Stimulated activated CD4-positive, alpha-beta T cell treated with anti-CD3 and anti-CD28 coated beads, Interleukin-12 subunit alpha, Interleukin-12 subunit beta, amount 100 ng/mL, for 4 hours (primary cell): Measurements from ENCODE around the gene OPRPN.

Source experiments
- DNase-seq: peaks from one replicate; pipeline ENCODE4 v3.0.0-alpha.2; 2020

OPRPN gene, protein sequence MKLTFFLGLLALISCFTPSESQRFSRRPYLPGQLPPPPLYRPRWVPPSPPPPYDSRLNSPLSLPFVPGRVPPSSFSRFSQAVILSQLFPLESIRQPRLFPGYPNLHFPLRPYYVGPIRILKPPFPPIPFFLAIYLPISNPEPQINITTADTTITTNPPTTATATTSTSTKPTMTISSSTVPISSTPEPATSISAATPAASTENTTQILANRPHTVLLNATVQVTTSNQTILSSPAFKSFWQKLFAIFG

DNA sequence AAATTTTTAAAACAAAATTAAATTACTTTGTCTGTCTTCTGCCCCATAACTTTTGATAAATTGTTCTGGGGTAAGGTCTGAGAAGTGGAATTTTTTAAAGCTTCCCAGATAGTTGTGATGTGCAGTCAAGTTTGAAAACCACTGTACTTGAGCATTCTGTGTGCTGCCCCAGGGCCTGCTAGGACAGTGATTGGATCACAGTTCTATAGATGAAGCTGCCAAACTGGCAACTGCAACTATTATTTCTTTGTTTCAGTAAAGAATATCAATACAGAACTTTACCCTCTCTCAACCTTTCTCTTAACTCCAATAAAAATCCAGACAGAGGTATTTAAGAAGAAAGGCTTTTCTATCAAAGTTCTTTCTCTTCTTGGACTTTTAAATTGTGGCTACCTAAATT, at the start of gene OPRPN:
OPRPN (plus strand) TSS at position 361 of the 400 bp plus-strand sequence. CDS start 1,346 bp downstream, outside the sequence.
- DNase-seq = no peak

DNA sequence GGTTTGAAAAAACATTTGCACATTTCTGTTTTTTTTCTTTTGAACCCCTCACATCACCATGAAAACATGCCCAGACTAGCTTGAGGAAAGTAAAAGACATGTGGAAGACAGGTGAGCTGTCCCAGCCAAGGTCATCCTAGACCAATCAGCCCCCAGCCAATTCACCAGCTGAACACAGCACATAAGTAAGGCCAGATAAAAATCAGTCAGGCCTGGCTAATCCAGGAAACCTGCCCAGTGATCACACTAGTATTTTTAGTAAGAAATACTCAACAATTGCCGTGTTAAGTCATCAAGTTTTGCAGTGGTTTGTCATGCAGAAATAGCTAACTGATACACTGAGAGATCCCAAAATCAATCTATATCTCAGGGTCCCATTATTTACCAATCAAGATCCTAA, 41.6 kb upstream of the OPRPN start:
- DNase-seq = no peak

DNA sequence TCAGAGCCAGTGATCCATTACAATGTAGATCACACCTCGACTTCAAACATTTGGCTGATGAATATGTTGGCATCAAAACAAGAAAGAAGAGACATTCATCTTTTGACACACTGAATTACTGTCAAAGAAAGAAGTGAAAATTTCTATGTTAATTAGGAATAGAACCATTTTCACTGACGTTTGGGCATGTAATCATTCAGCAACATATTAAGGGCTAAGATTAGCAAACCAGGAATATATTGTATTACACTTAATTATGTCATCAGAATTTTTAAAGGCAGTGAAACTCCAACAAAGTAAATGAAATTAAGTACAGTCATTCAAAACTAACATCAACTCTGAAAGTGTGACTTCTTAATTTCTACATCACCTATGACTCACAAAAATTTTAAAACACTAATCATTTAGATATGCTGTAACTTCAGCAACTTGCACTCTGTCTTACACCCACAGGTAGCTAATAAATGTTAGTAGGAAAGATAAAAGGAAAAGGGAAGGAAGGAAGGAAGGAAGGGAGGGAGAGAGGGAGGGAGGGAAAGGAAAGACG, 38.6 kb upstream of the OPRPN start:
- no peak for DNase-seq

DNA sequence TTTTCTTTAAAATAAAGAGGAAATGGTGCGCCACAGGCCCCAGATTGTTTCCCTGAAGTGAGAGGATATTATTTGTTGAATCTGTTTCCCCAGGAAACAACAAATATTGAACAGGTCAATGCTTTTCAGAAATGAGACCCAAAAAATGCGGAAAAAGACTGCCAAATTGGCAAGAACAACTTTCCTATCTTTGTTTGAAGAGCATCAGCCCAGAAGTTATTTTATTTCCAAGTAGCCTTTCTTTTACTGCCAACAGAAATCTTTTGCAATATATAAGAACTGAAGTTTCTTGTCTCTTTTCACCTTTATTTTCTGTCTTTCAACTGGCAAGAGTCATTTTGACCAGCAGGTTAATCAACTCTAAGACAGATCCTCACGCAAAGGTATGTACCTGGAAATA, 37.3 kb upstream of the OPRPN start, which contains the start of gene SMR3A:
SMR3A (plus strand) TSS at position 301 of the 400 bp plus-strand sequence. CDS start 1,356 bp downstream, outside the sequence.
- no peak for DNase-seq

DNA sequence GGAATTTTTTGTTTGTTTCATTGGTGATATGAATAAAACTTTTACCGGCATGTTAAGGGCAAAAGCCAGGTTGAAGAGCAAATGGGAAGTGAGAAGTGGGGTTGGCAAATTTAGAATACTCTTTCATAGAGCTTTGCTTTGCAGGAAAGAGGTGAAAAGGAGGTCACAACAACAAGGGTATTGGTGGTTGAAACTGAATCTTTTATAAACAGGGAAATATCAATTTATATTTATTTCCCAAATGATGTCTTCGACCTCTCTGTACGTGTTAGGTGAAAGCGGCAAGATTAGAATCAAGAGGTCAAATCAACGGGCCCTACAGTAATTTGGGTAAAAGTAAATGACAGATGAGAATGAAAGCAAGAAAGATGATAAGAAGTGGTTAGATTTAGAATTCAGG, 33.7 kb upstream of the OPRPN start:
- DNase-seq = no peak

DNA sequence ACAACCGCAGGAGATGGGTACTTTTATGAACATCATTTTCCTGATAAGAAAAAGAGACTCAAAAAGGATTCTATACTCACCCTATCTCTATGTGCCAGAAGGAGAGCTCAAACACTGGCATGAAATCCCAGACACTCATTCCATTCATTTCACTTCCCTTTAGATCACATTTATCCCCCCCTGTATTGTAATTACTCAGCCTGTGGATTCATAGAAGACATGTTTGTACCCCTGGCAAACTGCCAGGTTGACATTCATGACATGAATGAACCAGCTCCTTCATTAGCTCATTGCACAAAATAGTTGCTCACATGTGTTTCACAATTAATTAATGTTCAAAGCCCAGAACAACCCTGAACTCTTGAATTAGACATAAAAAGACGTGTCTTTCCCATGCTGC, 32.3 kb upstream of the OPRPN start:
- no peak for DNase-seq

DNA sequence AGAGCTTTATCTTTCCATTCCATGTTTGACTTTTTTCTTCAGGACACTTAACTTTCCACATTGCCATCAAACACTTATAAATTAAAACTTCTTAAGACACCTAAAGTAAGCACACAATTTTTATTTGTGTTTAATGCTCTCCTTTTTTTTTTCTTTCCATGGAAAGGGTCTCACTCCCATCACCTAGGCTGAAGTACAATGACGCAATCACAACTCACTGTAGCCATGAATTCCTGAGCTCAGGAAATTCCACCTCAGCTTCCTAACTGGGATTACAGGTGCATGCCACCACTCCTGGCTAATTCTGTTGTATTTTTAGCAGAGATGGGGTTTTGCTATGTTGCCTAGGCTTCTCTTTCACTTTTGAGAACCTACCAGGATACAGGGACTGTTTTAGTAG, 29.9 kb upstream of the OPRPN start:
- DNase-seq = no peak

DNA sequence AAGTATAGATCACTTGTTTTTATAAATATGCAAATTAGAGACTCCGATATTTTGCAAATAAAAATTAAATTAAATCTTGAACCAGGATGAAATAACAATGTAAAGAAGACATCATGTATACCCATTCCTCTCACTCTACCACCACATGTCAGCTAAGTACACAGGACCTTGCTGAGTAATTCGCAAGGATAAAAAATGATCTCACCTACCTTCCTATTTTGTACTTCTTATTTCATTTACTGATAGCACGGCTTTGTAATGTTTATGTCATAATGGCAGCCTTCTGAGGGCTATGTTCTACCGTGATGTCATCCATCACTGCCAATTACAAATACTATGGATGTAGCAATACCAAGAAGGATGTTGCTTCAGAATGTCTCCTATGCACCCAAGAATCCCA, 25.8 kb upstream of the OPRPN start:
- no peak for DNase-seq

DNA sequence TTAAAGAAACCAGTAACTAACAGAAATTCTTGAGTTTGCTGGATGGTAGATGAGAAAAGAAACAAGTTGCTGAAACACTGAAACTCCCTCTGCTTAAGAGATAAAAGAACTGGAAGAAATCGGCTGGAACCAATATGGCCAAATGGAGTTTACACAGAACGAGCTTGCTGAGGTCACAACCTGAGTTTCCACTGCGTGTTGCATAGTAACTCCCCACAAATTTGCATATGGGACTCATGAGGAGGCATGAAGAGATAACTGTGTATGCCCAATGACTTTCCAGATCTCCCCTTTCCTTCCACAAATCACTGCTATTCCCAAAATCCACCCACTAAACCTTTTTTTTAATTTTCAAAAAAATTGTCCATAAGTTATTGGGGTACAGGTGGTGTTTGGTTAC, 25.0 kb upstream of the OPRPN start:
- no peak for DNase-seq

DNA sequence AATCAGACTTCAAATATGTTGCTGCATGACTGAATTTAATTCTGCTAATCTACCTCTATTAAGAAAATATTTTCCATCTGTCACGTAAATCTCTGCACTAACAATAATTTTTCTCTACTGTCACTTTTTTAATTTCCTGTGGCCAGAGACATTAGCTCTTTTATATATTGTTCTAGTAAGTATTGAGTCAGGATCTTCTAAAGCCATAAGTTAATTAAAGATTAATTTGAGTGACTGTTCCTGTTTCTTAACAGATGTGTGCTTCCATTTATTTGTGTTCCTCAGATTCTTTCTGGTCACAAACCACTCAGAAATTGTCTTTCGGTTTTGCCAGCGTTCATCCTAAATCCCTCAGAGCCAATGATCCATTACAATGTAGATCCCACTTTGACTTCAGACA, 17.2 kb upstream of the OPRPN start:
- no peak for DNase-seq

DNA sequence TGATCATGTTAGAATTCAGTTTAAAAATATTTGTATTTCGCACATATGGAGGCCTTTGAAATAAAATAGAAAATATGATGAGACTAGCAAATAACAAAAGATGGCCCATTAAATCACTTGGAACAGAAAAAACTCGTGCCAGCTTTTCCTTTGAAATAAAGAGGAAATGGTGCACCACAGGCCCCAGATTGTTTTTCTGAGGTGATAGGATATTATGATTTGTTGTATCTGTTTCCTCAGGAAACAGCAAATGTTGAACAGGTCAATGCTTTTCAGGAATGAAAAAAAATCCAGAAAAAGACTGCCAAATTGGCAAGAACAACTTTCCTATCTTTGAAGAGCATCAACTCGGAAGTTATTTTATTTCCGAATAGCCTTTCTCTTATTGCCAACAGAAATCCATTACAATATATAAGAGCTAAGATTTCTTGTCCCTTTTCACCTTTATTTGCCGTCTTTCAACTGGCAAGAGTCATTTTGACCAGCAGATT, 15.0 kb upstream of the OPRPN start, which contains the start of gene SMR3B:
SMR3B (plus strand) TSS at position 441 of the 491 bp plus-strand sequence. CDS start 1,380 bp downstream, outside the sequence.
- no peak for DNase-seq

DNA sequence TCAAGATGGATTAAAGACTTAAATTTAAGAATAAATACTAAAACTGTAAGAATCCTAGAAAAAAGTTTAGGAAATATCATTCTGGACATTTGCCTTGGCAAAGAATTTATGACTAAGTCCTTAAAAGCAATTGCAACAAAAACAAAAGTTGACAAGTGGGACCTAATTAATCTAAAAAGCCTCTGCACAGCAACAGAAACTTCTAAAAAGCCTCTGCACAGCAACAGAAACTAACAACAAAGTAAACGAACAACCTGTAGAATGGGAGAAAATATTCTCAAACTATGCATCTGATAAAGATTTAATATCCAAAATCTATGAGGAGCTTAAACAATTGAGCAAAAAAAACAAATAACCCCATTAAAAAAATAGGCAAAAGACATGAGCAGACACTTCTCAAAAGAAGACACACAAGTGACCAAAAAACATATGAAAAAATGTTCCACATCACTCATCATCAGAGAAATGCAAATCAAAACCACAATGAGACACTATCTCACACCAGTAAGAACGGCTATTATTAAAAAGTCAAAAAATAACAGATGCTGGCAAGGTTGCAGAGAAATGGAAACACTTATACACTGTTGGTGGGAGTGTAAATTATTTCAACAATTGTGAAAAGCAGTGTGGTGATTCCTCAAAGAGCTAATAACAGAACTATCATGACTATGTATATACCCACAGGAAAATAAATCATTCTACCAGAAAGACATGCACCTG, 5.5 kb upstream of the OPRPN start:
- no peak for DNase-seq

DNA sequence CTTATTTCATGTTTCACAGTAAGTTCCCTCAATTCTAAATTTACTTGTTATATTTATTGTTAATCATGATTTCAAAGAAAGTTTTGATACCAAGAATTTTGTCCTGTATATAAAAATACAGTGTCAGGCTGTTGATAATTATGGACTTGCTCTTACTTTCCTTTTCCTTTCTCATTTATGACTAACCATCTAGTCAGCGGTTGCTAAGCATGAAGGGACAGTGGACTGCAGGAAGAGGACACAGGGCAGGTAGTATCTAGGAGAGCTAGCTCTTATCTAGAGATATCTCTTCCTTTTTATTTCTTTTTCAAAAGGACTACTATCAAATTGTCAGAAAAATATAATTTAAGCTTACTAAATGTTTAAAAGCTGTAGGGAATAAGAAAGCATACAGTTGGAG, 1.6 kb downstream of the OPRPN start:
- DNase-seq = no peak

DNA sequence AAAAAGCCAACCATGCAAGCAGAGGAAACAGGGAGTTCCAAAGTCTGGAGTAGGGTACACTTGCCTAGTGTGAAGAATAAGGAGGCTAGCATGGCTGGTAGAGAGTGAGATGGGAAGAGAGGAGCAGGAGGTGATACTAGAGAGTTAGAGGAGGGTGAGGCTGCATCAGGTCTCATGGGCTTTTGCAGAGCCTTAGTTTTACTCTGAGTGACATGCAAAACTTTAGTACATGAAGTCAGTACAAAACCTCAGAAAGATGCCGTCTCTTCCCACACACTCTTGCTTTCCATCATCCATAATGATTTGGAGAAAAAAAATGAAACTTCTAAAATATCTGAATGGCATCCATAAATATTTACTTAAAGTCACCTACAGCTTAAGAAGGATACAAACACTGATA, 5.0 kb downstream of the OPRPN start:
- no peak for DNase-seq

DNA sequence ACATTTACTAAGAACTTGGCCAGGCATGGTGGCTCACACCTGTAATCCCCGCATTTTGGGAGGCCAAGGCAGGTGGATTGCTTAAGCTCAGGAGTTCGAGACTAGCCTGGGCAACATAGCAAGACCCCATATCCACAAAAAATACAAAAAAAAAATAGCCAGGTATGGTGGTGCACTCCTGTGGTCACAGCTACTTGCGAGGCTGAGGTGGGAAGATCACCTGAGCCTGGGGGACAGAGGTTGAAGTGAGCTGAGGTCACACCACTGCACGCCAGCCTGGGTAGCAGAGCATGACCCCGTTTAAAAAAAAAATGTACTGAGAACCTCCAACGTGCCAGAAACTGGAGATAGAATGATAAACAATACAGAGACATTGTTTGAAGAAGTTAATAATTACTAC, 8.0 kb downstream of the OPRPN start:
- no peak for DNase-seq

DNA sequence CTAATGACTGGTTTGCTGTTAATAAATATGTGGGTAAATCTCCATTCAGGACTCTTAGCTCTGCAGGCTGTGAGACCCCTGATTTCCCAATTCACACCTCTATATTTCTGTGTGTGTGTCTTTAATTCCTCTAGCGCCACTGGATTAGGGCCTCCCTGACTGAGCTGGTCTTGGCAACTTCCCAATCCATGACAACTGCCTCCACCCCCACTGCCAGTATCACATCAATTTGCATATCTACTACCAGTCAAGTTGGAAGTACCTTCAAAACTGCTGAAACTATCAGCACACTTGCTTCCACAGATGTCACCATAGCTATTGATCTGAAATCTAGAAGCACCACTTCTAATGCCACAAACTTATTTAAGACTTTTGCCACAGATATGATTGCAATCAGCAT, 27.6 kb downstream of the OPRPN start:
- no peak for DNase-seq

DNA sequence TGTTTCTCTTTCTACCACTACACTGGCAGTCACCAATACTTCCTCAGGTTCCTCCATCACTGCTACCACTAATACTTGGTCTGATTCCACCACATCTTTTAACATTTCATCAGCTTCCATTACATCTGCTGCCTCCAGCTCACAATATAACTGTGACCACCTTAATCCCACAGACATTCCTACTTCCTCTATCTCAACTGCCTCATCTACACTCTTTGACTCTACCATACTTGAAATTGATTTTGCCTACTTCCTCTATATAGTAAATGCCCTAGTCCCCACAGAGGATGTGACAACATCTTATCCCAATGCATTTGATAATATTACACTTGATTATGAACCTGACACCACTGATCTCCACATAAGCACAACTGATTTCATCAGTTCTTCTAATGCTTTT, 29.0 kb downstream of the OPRPN start:
- no peak for DNase-seq

DNA sequence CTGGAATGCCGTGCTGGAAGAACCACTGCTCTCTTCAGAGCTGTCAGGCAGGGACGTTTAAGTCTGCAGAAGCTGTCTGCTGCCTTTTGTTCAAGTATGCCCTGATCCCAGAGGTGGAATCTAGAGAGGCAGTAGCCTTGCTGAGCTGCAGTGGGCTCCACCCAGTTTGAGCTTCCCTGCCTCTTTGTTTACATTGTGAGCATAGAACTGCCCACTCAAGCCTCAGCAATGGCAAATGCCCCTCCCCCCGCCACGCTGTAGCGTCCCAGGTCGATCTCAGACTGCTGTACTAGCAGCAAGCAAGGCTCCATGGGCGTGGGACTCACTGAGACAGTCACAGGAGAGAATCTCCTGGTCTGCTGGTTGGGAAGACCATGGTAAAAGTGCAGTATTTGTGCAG, 39.5 kb downstream of the OPRPN start:
- DNase-seq = no peak

DNA sequence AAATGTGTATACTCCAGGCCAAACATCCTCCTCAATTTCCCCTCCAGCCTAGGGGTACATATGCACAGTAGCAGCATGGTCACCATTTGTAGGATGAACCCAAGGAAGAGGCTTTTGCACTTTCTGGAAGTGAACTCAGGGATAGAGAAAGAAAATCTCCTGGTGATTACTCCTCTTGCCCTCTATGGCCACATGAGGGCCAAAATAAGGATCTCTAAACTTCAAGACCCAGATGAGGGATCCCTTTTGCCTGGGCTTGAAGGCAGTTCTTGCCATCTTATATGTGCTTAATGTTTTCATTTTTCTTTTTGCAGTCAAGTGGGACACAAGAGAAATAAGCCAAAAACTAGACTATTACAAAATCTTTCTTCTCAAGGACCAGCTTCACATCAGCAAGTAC, 44.7 kb downstream of the OPRPN start:
- DNase-seq = no peak

DNA sequence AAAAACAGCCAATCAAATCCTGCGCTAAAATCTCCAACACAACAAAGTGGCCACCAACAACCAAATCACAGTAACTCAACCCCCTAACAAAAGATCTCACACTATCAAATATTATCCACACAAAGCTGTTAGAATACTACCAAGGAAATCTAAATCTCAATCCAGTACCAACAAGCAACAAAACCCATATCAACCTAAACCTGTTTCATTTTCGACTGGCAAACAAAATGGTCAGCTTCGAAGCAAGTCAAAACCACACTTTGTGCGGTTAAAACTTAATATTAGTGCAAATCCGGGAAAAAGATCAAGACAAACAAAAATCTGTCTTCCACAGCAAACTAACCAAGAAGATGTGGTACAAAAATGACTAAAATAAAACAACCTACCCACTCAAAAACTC, 45.6 kb downstream of the OPRPN start:
- DNase-seq = no peak

DNA sequence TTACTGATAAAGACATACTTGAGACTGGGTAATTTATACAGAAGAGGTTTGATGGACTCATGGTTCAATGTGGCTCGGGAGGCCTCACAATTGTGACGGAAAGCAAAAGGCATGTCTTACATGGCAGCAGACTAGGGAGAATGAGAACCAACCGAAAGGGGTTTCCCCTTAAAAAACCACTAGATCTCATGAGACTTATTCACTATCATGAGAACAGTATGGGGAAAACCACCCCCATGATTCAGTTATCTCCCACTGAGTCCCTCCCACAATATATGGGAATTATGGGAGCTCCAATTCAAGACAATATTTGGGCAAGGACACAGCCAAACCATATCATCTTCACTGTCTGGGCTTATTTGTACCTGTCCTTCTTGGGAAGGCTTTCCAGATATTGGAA, 51.5 kb downstream of the OPRPN start:
- no peak for DNase-seq

DNA sequence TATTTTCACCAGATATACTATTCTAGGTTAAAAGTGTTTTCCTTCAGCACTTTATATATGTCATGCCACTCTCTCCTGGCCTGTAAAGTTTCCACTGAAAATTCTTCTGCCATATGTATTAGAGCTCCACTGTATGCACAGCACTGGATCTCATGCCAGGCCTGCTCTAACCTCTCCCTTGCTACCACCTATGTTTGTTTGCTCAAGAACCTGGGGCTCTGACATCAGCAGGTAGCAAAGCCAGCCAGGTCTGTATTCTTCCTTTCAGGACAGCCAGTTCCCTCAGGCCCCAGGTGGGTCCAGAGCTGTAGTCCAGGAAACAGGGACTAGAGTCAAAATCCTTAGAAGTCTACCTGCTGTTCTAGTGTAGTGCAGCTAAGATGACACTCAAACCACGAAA, 55.2 kb downstream of the OPRPN start:
- DNase-seq = no peak
